Activated T-cell treated with anti-CD3 and anti-CD28 coated beads, Interleukin-2, amount 50 U/mL, for 48 hours (primary cell): ENCODE data around the gene MDGA2.

ENCODE experiments used
- DNase-seq, 2 experiments: peaks; one replicate each; pipeline ENCODE4 v3.0.0-alpha.2; 2020

Gene MDGA2

DNA sequence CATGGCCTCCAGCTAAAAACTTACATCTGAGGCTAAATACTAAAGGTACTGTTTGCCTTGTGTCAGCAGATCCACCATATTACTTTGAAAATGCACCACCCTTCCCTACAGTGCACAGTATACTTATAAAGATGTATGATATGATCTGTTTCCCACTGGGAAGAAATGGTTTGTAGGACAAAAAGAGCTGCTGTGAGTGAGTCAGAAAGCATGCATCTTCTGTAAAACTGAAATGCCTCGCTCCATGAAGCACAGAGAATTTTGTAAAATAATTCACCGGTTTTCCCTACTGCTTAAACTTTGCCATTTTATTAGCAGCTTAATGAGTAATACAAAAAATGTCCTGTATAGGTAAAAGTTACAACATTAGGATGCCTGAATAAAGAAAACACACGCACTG lies 68.8 kb downstream of the MDGA2 start:
- DNase-seq: no peak

DNA sequence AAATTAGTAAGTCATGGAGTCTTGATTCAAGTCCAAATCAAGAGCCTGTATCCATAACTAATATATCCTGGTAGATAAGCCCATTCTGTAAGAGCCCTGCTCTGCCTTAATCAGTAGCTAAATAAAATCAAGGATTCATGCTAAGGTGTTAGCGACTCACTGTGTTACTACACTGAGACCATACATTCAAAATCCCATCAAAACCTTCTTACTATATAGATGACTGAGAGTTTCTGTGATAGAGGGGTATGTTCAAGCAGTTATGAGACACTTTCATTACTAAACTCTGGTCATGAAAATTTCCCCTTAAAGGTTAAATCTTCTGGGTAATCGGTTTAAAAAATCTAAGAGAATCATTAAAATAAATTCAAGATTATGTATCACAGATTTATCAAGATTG lies 78.5 kb downstream of the MDGA2 start:
- no peak for DNase-seq

- no peak for DNase-seq
These were observed 79.2 kb downstream of the MDGA2 start for GRCh38 chr14:47596232-47596631.

- DNase-seq: no peak
These were observed 79.9 kb downstream of the MDGA2 start for GRCh38 chr14:47595552-47595951.

- no peak for DNase-seq
These were observed 84.5 kb downstream of the MDGA2 start for GRCh38 chr14:47590767-47591495.

DNA sequence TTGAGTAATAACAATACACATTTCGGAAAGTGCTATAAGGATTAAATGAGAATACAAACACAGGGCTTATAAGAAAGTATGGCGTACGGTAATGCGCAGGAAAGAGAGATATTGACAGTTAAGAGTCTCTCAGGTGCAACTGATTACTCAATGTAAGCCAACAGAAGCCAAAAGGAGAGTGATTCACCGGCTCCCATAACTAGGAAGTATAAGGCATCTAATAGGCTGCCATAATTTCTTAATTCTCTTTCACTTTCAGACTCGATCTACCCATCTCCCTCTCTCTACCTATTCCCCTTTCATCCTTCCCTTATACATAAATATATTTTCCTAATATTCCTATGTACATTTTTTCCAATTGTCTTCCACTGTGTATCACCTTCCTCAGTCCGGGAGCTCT lies 90.0 kb downstream of the MDGA2 start:
- no peak for DNase-seq

DNA sequence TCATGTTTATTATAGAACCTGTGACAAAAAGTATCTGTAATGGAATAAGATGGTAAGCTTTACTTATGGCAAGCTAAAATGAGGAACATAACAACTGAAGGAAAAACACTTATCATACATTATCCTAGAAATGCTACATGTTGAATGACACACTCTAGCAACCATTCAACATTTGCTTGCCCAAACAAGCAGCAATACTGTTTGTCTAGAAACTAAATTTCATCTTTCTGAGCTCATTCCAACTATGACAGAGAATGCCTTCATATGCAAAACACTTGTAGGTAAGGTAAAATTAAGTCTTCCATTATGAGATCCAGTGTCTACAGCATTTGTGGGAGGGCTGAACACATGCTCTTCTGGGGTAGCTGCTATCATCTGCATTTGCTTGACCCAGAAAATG lies 108.1 kb downstream of the MDGA2 start:
- no peak for DNase-seq

DNA sequence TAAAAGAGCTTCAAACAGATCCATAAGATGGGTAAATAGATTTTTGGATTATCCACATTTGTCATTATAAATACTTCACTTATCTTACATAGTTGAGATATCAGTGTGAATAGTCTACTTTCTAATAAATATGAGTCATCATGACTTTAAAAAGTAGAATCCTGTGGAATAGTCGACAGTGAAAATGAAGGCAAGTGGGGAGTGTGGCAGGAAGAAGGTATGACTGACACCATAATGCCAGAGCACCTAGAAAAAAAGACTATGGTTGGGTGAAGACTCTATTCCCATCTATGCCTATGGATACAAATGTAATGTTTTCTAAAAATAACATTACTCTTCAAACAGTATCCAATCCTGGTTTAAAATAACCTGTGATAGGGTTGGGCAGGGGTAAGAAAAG lies 117.5 kb downstream of the MDGA2 start:
- DNase-seq: no peak

GRCh38 chr14:47555333-47555732 lies 120.1 kb downstream of the MDGA2 start:
- DNase-seq: no peak

- DNase-seq: no peak
These were observed 125.5 kb downstream of the MDGA2 start for GRCh38 chr14:47549886-47550285.

GRCh38 chr14:47543459-47543858 lies 131.9 kb downstream of the MDGA2 start:
- no peak for DNase-seq

DNA sequence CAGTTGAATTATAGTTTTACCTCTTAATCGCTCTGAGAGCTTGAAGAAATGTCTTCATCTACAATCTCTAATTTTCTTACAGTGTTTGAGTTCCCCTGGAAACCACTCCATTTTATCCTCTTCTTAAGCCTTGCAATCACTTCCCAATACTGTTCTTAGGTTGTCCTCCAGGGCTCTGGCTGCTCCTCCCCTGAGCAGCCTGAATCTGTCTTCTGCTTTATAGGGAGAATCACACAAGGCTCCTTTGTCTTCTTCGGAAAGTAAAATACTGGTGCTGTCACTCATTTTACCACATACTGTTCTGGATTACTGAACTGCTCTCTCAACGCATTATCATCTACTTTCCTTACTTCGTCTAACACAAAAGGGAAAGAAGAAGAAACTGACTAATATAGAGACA lies 133.7 kb downstream of the MDGA2 start:
- DNase-seq: no peak

GRCh38 chr14:47539031-47539461 lies 136.4 kb downstream of the MDGA2 start:
- DNase-seq: no peak

DNA sequence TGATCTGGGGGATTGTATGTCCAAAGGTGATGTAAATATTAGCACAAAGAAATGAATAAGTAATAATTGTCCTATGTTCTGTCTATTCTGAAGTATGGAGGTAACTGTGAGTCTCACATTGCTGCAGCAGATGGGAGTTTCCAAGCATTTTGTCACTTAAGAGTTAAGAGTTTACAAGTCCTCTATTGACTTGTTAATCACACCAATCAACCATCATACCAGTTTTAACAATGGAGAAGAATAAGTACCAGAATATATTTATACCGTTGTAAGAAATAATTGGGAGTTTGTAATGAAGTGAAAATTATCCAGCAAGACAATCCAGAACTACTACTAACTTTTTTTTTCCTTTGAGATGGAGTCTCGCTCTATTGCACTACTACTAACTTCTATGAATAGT lies 139.1 kb downstream of the MDGA2 start:
- no peak for DNase-seq

DNA sequence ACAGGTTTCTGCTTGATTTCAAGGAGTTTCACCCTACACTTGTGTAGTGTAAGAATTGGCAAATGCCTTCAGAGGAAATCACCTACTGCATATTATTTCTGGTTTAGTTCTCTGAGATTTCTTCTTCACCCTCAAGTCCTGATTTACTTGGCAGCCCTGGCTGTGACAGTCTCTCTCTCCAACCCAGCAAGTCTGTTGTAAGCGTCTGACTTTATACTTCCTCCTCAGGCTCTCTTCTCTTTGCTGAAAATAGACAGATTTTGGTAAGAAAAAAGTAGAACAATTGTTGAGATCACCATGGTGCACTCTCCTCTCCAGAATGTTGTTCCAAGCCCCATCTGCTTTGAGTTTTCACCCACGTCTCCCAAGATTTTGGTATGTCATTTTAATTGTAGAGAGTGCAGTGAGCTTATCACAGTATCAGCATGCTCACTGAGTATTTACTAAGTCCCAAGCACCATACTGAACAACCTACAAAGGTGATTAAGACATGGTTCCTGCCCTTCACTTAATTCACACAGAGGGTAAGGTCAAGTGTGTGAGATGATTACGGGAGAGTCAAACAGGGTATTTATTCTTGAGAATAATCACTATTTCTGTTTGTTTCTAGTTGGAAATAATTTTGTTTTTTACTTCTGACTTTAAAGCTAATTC lies 148.7 kb downstream of the MDGA2 start:
- no peak for DNase-seq

GRCh38 chr14:47524524-47524923 lies 150.9 kb downstream of the MDGA2 start:
- DNase-seq: no peak

DNA sequence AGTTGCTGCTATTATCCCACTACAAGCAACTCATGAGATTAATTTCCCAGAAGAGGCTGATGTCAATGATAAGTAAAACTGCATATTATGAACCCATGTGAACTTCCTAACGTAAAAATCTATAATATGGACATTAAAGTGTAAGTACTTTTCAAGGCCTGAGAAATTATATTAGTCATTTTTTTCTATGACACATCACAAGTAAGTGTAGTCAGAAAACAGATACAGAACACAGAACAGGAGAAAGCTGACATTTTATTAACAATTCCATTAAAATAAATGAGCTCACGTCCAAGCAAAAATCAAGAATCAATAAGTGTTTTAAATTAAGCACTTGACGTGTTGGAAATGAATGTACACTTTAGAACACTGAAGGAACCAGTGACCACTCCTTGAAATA lies 155.0 kb downstream of the MDGA2 start:
- DNase-seq: no peak

GRCh38 chr14:47511829-47512228 lies 163.6 kb downstream of the MDGA2 start:
- DNase-seq: no peak

DNA sequence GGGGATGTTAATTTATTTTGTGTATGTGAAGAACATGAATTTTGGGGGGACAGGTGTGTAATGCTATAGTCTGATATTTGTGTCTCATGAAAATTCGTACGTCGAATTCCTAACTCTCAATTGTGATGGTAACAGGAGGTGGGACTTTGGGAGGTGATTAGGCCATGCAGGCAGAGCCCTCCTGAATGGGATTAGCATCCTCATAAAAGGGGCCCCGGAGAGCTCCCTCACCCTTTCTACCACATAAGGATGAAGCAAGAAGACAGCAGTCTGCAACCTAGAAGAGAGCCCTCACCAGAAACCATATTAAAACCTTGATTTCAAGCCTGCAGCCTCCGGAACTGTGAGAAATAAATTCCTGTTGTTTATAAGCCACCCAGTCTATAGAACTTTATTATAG lies 165.4 kb downstream of the MDGA2 start:
- no peak for DNase-seq

DNA sequence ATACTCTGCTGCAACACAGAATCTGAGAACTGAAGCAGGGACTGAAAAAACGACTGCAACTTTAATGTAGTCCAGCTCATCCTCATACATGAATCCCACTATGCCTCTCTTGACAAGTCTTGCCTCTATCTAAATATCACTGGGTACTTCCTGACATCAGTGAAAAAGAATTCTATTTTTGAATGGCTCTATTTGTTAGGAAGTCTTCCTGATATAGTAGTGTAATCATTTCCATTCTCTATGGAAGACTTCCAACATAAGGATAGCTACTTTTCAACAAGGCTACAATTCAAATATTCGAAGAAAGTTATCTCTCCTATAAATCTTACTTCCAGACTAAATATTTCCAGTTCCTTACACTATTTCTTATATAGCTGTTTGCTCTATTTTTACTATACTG lies 167.5 kb downstream of the MDGA2 start:
- no peak for DNase-seq

- no peak for DNase-seq
These were observed 175.0 kb downstream of the MDGA2 start for GRCh38 chr14:47500369-47500768.

DNA sequence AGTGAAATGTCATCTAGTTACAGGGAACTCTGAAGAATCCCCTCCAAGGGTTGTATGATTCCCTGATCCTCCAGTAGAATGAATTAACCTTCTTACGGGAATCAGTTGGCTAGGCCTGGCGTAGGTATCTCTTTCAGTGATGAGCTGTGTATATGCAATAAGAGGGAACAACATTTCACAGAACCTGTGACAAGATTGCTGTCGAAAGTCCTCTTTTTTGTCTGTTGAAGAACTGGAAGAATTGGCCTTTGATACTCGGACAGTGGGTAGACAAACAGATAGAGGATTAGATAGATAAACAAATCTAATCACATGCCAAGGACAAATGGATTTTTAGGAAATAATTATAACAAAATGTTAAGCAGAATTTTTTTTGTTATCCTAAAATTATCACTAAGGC lies 184.6 kb downstream of the MDGA2 start:
- no peak for DNase-seq

GRCh38 chr14:47490353-47490752 lies 185.1 kb downstream of the MDGA2 start:
- DNase-seq: no peak

- no peak for DNase-seq
These were observed 190.0 kb downstream of the MDGA2 start for GRCh38 chr14:47485421-47485820.

DNA sequence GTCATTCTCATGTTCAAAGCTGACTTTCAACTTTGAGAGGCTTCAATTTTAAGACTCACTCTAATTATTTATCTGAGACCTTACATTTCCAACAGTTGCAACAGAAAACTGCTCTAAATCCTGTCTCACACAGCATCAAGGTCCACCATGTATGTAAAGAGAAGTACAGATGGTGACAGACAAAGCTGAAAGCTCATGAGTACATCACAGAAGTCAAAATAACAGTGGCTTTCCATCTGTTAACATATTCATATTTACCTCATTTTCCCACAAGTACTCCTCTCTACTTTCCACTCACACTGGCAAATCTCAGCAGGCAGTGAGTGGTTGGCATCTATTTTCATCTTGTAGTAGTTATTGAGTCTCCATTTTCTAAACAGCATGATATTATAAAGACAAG lies 192.0 kb downstream of the MDGA2 start:
- DNase-seq: no peak
